Endothelial cell of umbilical vein (primary cell): ENCODE data around the gene OPTC. TPM values are rescaled to one million over a fixed set of nuclear protein-coding genes. Genes with fewer than 3 reads are reported as not detected.

Experiments
- BruUV-seq: library from RNA; stranded (reverse); fragments of 400-500 nt; replicated peaks from 2 replicates; lab custom pipeline; 2021; lab: Mats Ljungman, UMichigan
- CTCF ChIA-PET: fragments of 300-600, 350-600 bp; sonication (Branson Sonifier 250); formaldehyde crosslinking; loops from one replicate; lab custom pipeline; 2021; ENCODE audit warnings: antibody characterized with exemption, inconsistent platforms; lab: Charles Lee
- POLR2A ChIA-PET: fragments of 300-600, 350-600 bp; sonication (Branson Sonifier 250); formaldehyde crosslinking; loops from one replicate; lab custom pipeline; 2021; ENCODE audit warnings: antibody characterized with exemption, inconsistent platforms; lab: Charles Lee
- DNase-seq: peaks from one replicate; pipeline ENCODE4 v3.0.0-alpha.2; 2011; ENCODE audit warnings: low read depth, low spot score
- FAIRE-seq: peaks from 2 replicates; lab custom pipeline; 2011; peaks lifted over from hg19 to GRCh38; lab: Jason Lieb, UNC
- H2AFZ ChIP-seq: 2 replicates; pipeline ENCODE4 v1.6.0; 2012; ENCODE audit warnings: low read depth, low read length, control low read depth, inconsistent platforms
- H3K27ac ChIP-seq: 2 replicates; pipeline ENCODE4 v1.5.1; 2011; ENCODE audit warnings: low read depth, mild to moderate bottlenecking, control low read depth, low read length, moderate library complexity; ENCODE audit not compliant: insufficient read depth
- H3K27me3 ChIP-seq, 2 experiments: 2 replicates each; pipeline versions ENCODE4 v1.6.0 to v1.6.1; 2011; ENCODE audit warnings: low read length in 2 of 2, mixed read lengths in 1 of 2; ENCODE audit not compliant: control insufficient read depth in 2 of 2, insufficient read depth in 2 of 2
- H3K36me3 ChIP-seq, 2 experiments: 2 replicates in 1 of 2; 3 replicates in 1 of 2; pipeline ENCODE4 v1.5.1; 2011; ENCODE audit warnings: low read length in 2 of 2, mild to moderate bottlenecking in 1 of 2, moderate library complexity in 1 of 2; ENCODE audit not compliant: control insufficient read depth in 2 of 2, insufficient read depth in 2 of 2; ENCODE audit errors: extremely low read depth in 1 of 2
- H3K4me1 ChIP-seq: 3 replicates; pipeline ENCODE4 v1.5.1; 2011; ENCODE audit warnings: mild to moderate bottlenecking, low read length; ENCODE audit not compliant: control insufficient read depth, insufficient read depth; ENCODE audit errors: extremely low read depth
- H3K4me2 ChIP-seq: 2 replicates; pipeline ENCODE4 v1.6.1; 2011; ENCODE audit warnings: low read length, control low read depth, mixed read lengths; ENCODE audit not compliant: insufficient read depth
- H3K4me3 ChIP-seq, 3 experiments: fragments of 200-600 bp in 1 of 3; sonication (generic), shearing (Covaris generic) in 1 of 3; replicated peaks in 1 of 3; 2 replicates each; pipeline ENCODE4 v1.5.1; 2011 to 2016; ENCODE audit warnings: control low read depth in 3 of 3, low read length in 3 of 3, mild to moderate bottlenecking in 2 of 3, inconsistent platforms in 1 of 3, low read depth in 1 of 3, moderate library complexity in 1 of 3; ENCODE audit not compliant: insufficient read depth in 1 of 3
- H3K79me2 ChIP-seq: 2 replicates; pipeline ENCODE4 v1.6.0; 2012; ENCODE audit warnings: low read length, inconsistent platforms; ENCODE audit not compliant: control insufficient read depth, insufficient read depth
- H3K9ac ChIP-seq: replicated peaks from 2 replicates; pipeline ENCODE3; 2011; ENCODE audit warnings: low read length, control low read depth; ENCODE audit not compliant: insufficient read depth; ENCODE audit errors: extremely low read depth
- H3K9me1 ChIP-seq: replicated peaks from 3 replicates; pipeline ENCODE4 v1.6.0; 2011; ENCODE audit warnings: mild to moderate bottlenecking, low read length; ENCODE audit not compliant: control insufficient read depth, insufficient read depth; ENCODE audit errors: extremely low read depth
- H3K9me3 ChIP-seq: replicated peaks from 2 replicates; pipeline ENCODE4 v1.5.1; 2012; ENCODE audit warnings: low read length, inconsistent platforms; ENCODE audit not compliant: control insufficient read depth, insufficient read depth
- H4K20me1 ChIP-seq: replicated peaks from 2 replicates; pipeline ENCODE3; 2011; ENCODE audit warnings: mild to moderate bottlenecking, low read length; ENCODE audit not compliant: control insufficient read depth, insufficient read depth; ENCODE audit errors: extremely low read depth
- CTCF ChIP-seq, 2 donors: IDR thresholded peaks; 1 replicate in 1 of 2; 2 replicates in 1 of 2; pipeline ENCODE4 v1.5.1; 2011; ENCODE audit warnings: low read length in 2 of 2, mild to moderate bottlenecking in 2 of 2, moderate library complexity in 2 of 2, control low read depth in 1 of 2, inconsistent platforms in 1 of 2, low read depth in 1 of 2; ENCODE audit not compliant: insufficient read depth in 1 of 2; ENCODE audit errors: extremely low read depth in 1 of 2
- EZH2 ChIP-seq: IDR thresholded peaks from 2 replicates; pipeline ENCODE4 v1.6.1; 2012; ENCODE audit warnings: borderline replicate concordance, low read depth, mild to moderate bottlenecking, moderate library complexity, low read length, inconsistent platforms; ENCODE audit not compliant: severe bottlenecking
- FOS ChIP-seq: IDR thresholded peaks from 2 replicates; pipeline ENCODE4 v1.6.1; 2011; ENCODE audit warnings: mild to moderate bottlenecking, low read length, moderate library complexity, borderline replicate concordance; ENCODE audit not compliant: insufficient read depth
- GATA2 ChIP-seq: IDR thresholded peaks from 2 replicates; pipeline ENCODE4 v1.7.0; 2011; ENCODE audit warnings: low read depth, mild to moderate bottlenecking, moderate library complexity, mixed read lengths, low read length; ENCODE audit not compliant: insufficient read length, insufficient read depth
- JUN ChIP-seq: IDR thresholded peaks from 2 replicates; pipeline ENCODE4 v1.6.1; 2011; ENCODE audit warnings: borderline replicate concordance, low read depth; ENCODE audit not compliant: insufficient read length, insufficient read depth
- MAX ChIP-seq: IDR thresholded peaks from 2 replicates; pipeline ENCODE4 v1.6.1; 2011; ENCODE audit not compliant: insufficient read depth, insufficient read length
- MYC ChIP-seq: IDR thresholded peaks from one replicate; pipeline ENCODE4 v1.6.1; 2011; ENCODE audit warnings: mild to moderate bottlenecking, low read depth, low read length
- POLR2A ChIP-seq: IDR thresholded peaks from 2 replicates; pipeline ENCODE4 v1.6.1; 2012; ENCODE audit warnings: low read depth, mild to moderate bottlenecking, control low read depth, low read length
- POLR2AphosphoS5 ChIP-seq: IDR thresholded peaks from 2 replicates; pipeline ENCODE4 v1.6.1; 2012; ENCODE audit warnings: low read depth, mild to moderate bottlenecking, control low read depth, low read length, moderate library complexity; ENCODE audit not compliant: insufficient read depth
- dilution Hi-C: fragments of 300-500 bp; cut with MboI; formaldehyde crosslinking; loops from one replicate; pipeline ENCODE4 v1.15.0; 2019; ENCODE audit warnings: low sequenced_read_pairs; ENCODE audit not compliant: extremely low pct_ligation_motif_present
- intact Hi-C: fragments of 100-400 bp; cut with micrococcal nuclease; formaldehyde crosslinking; loops from one replicate; pipeline ENCODE4 v1.10.0; 2022
- polyA plus RNA-seq, 4 experiments: library from polyadenylated mRNA; depleted of rRNA in 3 of 4; stranded (reverse) in 3 of 4; unstranded in 1 of 4; fragments of >200 nt; gene quantifications; 2 replicates each; pipeline versions ENCODE4 v1.2.1 to v1.2.3, GENCODE V29; 2011 to 2012; ENCODE audit warnings: missing spikeins in 1 of 4
- total RNA-seq: library from RNA; stranded (reverse); gene quantifications from 2 replicates; pipeline ENCODE4 v1.2.3, GENCODE V29; 2021

The OPTC gene
- total and polyA plus RNA-seq, 2 donors (not counting 3 experiments of a cell fraction or from before 2014, with no cell fraction given) = not detected

- Histone ChIP-seq H3K4me3 (no peak overlapping the region), H3K27ac (no peak overlapping the region), H3K9me3 (no peaks in the 10 kb centered on the region), H3K36me3 (no peaks in the 10 kb centered on the region), H3K9me1 (no peaks in the 10 kb centered on the region), H3K27me3 (peaks cover 11 to 18% of the 10 kb centered on the region in 2 experiments), H3K4me2 (no peak overlapping the region), H3K79me2 (no peaks in the 10 kb centered on the region), H2AFZ (no peak overlapping the region), H4K20me1 (no peaks in the 10 kb centered on the region), H3K9ac (no peak overlapping the region), H3K4me1 (no peaks in the 10 kb centered on the region)
- TF ChIP-seq POLR2AphosphoS5 (no peak), MAX (no peak), MYC (no peak), FOS (no peak), POLR2A (no peak), JUN (no peak), EZH2 (no peak)
- intact Hi-C loops = no loop called here
- FAIRE-seq (no peak), DNase-seq (no peak)
- BruUV-seq = no TSS peak
- dilution Hi-C loops = no loop called here
- ChIA-PET CTCF (interaction anchor here (1.1 to 1.4 kb wide), 3 partner anchors 8 to 119 kb away, joined by 3 to 4 read pairs (median 3); no protein-coding TSS in a partner anchor), POLR2A (no interaction called here)
Measured at GRCh38 chr1:203453016-203453415, 40.9 kb upstream of the OPTC start.

GRCh38 chr1:203453616-203454015 is 40.3 kb upstream of the OPTC start:
- dilution Hi-C loops = no loop called here

More at GRCh38 chr1:203453616-203454015, 40.3 kb upstream of the OPTC start:
- Histone ChIP-seq H3K4me3 (no peak overlapping the region), H3K4me2 (no peak overlapping the region), H3K9me3 (no peaks in the 10 kb centered on the region), H3K9me1 (no peaks in the 10 kb centered on the region), H4K20me1 (no peaks in the 10 kb centered on the region), H3K79me2 (no peaks in the 10 kb centered on the region), H3K27me3 (peaks cover 8 to 21% of the 10 kb centered on the region in 2 experiments), H3K9ac (no peak overlapping the region), H3K4me1 (no peaks in the 10 kb centered on the region), H2AFZ (no peak overlapping the region), H3K27ac (no peak overlapping the region), H3K36me3 (no peaks in the 10 kb centered on the region)
- ChIA-PET POLR2A (interaction anchor here (0.7 kb wide), 1 partner anchor 169 kb away, joined by 7 read pairs; no protein-coding TSS in a partner anchor), CTCF (interaction anchor here (1.1 to 1.5 kb wide), 3 partner anchors 8 to 112 kb away, joined by 3 to 4 read pairs (median 3); no protein-coding TSS in a partner anchor)
- intact Hi-C loops = no loop called here
- FAIRE-seq (no peak), DNase-seq (no peak)
- BruUV-seq = no TSS peak
- TF ChIP-seq CTCF (IDR thresholded peaks at IDR 0.05; ENCODE audit: extremely low read depth in 1 of 2, insufficient read depth in 1 of 2, low read depth in 1 of 2, low read length in 2 of 2) = no peak
- TF ChIP-seq GATA2 = no peak
- TF ChIP-seq MYC = no peak
- no peak for TF ChIP-seq FOS
- TF ChIP-seq EZH2 = no peak
- no peak for TF ChIP-seq JUN
- TF ChIP-seq POLR2AphosphoS5 = no peak
- TF ChIP-seq POLR2A = no peak
- no peak for TF ChIP-seq MAX
